Right renal cortex interstitium (tissue), 3 donors: Measurements from ENCODE around the gene CD68. TPM values are rescaled to one million over a fixed set of nuclear protein-coding genes. Genes with fewer than 3 reads are reported as not detected.
"Not testable (repeated sequence)": the region's sequence is repeated elsewhere in the genome, so short reads cannot be mapped to it uniquely, and the experiment has no call there.

Source experiments
- DNase-seq, 3 donors: peaks; one replicate each; pipeline ENCODE4 v3.0.0-alpha.2; 2013; ENCODE audit warnings: low read depth in 3 of 3, low spot score in 2 of 3
- polyA plus RNA-seq, 3 donors: library from polyadenylated mRNA; unstranded; fragments of 120-200 nt; gene quantifications; one replicate each; pipeline ENCODE4 v1.2.1, GENCODE V29; 2013; ENCODE audit not compliant: insufficient read length in 3 of 3

CD68 gene
- polyA plus RNA-seq, 3 donors, result 46.9 to 67.9 (median 57.3) TPM

- DNase-seq, result no peak
Observed at GRCh38 chr17:7606280-7606679, 26.8 kb downstream of the CD68 start.

GRCh38 chr17:7610641-7611040, 31.2 kb downstream of the CD68 start:
- no peak for DNase-seq

- DNase-seq, result no peak
Observed at GRCh38 chr17:7611635-7612293, 32.3 kb downstream of the CD68 start.

GRCh38 chr17:7612294-7612640, 32.8 kb downstream of the CD68 start:
- DNase-seq, result no peak

- no peak for DNase-seq
Observed at GRCh38 chr17:7613769-7614424, 34.5 kb downstream of the CD68 start.

- DNase-seq, result peak; percentile 100
Observed at GRCh38 chr17:7614425-7615264, 35.2 kb downstream of the CD68 start, which contains the start of gene FXR2. Gene FXR2 (minus strand): TSS chr17:7614897. CDS start chr17:7614532, 365 bp downstream.

- DNase-seq, result no peak
Observed at GRCh38 chr17:7615265-7615747, 35.9 kb downstream of the CD68 start.

- DNase-seq, result no peak
Observed at GRCh38 chr17:7618608-7619007, 39.2 kb downstream of the CD68 start.

- DNase-seq, result no peak
Observed at GRCh38 chr17:7620835-7621234, 41.4 kb downstream of the CD68 start.

- no peak for DNase-seq
Observed at GRCh38 chr17:7623661-7624060, 44.2 kb downstream of the CD68 start.

- not testable (repeated sequence) for DNase-seq
Observed at GRCh38 chr17:7625749-7626148, 46.3 kb downstream of the CD68 start.

- no peak for DNase-seq
Observed at GRCh38 chr17:7626307-7626706, 46.9 kb downstream of the CD68 start.

GRCh38 chr17:7626956-7627249, 47.5 kb downstream of the CD68 start:
- DNase-seq, result no peak

GRCh38 chr17:7627250-7628121, 48.0 kb downstream of the CD68 start, which contains the start of gene SAT2:
Gene SAT2 (minus strand): TSS chr17:7627821. CDS start chr17:7627635, 186 bp downstream.
- DNase-seq, result peak; percentile 85 to 89 (median 85)

GRCh38 chr17:7629939-7630571, 50.6 kb downstream of the CD68 start, which contains the start of gene SHBG:
Gene SHBG (plus strand): TSS chr17:7630135. CDS start chr17:7630173, 38 bp downstream.
- DNase-seq, result no peak

Other genes starting within 250 kb of the CD68 start
- 1 to 10 TPM; 4.6 to 6.0 (median 5.7) TPM for gene ACAP1, start 243.1 kb upstream of the CD68 start, polyA plus RNA-seq
- gene KCTD11, start 227.5 kb upstream of the CD68 start, polyA plus RNA-seq, result 10 to 100 TPM; 11.7 to 12.7 (median 11.7) TPM
- gene TMEM95, start 224.5 kb upstream of the CD68 start, polyA plus RNA-seq, result not detected
- 1 to 10 TPM; 4.4 to 5.2 (median 4.8) TPM for gene TNK1, start 198.5 kb upstream of the CD68 start, polyA plus RNA-seq
- 10 to 100 TPM; 24.3 to 30.9 (median 28.6) TPM for gene PLSCR3, start 185.1 kb upstream of the CD68 start, polyA plus RNA-seq
- gene TMEM256, start 175.5 kb upstream of the CD68 start, polyA plus RNA-seq, result 10 to 100 TPM; 82.4 to 93.2 (median 86.5) TPM
- gene NLGN2, start 171.8 kb upstream of the CD68 start, polyA plus RNA-seq, result 10 to 100 TPM; 16.8 to 18.6 (median 18.2) TPM
- not detected for gene SPEM1, start 159.3 kb upstream of the CD68 start, polyA plus RNA-seq
- not detected for gene SPEM2, start 154.0 kb upstream of the CD68 start, polyA plus RNA-seq
- not detected for gene SPEM3, start 150.8 kb upstream of the CD68 start, polyA plus RNA-seq
- gene TMEM102, start 144.2 kb upstream of the CD68 start, polyA plus RNA-seq, result 1 to 10 TPM; 3.6 to 4.4 (median 4.2) TPM
- 1 to 10 TPM; 5.5 to 6.8 (median 6.6) TPM for gene FGF11, start 140.1 kb upstream of the CD68 start, polyA plus RNA-seq
- 10 to 100 TPM; 10.1 to 11.0 (median 10.9) TPM for gene CHRNB1, start 134.6 kb upstream of the CD68 start, polyA plus RNA-seq
- 10 to 100 TPM; 35.9 to 38.0 (median 37.6) TPM for gene ZBTB4, start 100.0 kb upstream of the CD68 start, polyA plus RNA-seq
- gene SLC35G6, start 98.2 kb upstream of the CD68 start, polyA plus RNA-seq, result under 1 TPM in 1 of 3 donors, not detected in 2; 0.10 TPM
- 100 to 1,000 TPM; 108 to 118 (median 118) TPM for gene POLR2A, start 95.3 kb upstream of the CD68 start, polyA plus RNA-seq
- gene TNFSF12, start 30.6 kb upstream of the CD68 start, polyA plus RNA-seq, result 10 to 100 TPM; 21.8 to 24.1 (median 22.3) TPM
- 10 to 100 TPM; 11.6 to 15.0 (median 13.4) TPM for gene TNFSF13, start 20.9 kb upstream of the CD68 start, polyA plus RNA-seq
- 10 to 100 TPM; 85.5 to 93.2 (median 91.8) TPM for gene SENP3, start 17.7 kb upstream of the CD68 start, polyA plus RNA-seq
- gene MPDU1, start 4.2 kb downstream of the CD68 start, polyA plus RNA-seq, result 100 to 1,000 TPM; 125 to 133 (median 125) TPM
- gene SOX15, start 10.5 kb downstream of the CD68 start, polyA plus RNA-seq, result 1 to 10 TPM; 2.8 to 3.9 (median 2.9) TPM
- gene FXR2, start 35.3 kb downstream of the CD68 start, polyA plus RNA-seq, result 10 to 100 TPM; 41.4 to 42.8 (median 42.2) TPM
- gene SAT2, start 48.2 kb downstream of the CD68 start, polyA plus RNA-seq, result 100 to 1,000 TPM; 130 to 152 (median 138) TPM
- 1 to 10 TPM; 2.5 to 4.9 (median 3.0) TPM for gene SHBG, start 50.5 kb downstream of the CD68 start, polyA plus RNA-seq
- gene ATP1B2, start 71.3 kb downstream of the CD68 start, polyA plus RNA-seq, result 10 to 100 TPM; 15.5 to 20.6 (median 20.4) TPM
- gene TP53, start 107.9 kb downstream of the CD68 start, polyA plus RNA-seq, result 10 to 100 TPM; 66.7 to 68.6 (median 67.4) TPM
- gene WRAP53, start 108.8 kb downstream of the CD68 start, polyA plus RNA-seq, result 10 to 100 TPM; 12.8 to 13.6 (median 13.1) TPM
- gene EFNB3, start 125.6 kb downstream of the CD68 start, polyA plus RNA-seq, result 10 to 100 TPM; 19.9 to 23.7 (median 23.1) TPM
- under 1 TPM; 0.25 to 0.43 (median 0.25) TPM for gene DNAH2, start 138.1 kb downstream of the CD68 start, polyA plus RNA-seq